ENCODE results near the gene CACNA1H. TPM values are rescaled to one million over a fixed set of nuclear protein-coding genes. Genes with fewer than 3 reads are reported as not detected.

The CACNA1H gene
- total RNA-seq, 4 donors from 2014 or later, result 133 to 330 (median 173) TPM

DNA sequence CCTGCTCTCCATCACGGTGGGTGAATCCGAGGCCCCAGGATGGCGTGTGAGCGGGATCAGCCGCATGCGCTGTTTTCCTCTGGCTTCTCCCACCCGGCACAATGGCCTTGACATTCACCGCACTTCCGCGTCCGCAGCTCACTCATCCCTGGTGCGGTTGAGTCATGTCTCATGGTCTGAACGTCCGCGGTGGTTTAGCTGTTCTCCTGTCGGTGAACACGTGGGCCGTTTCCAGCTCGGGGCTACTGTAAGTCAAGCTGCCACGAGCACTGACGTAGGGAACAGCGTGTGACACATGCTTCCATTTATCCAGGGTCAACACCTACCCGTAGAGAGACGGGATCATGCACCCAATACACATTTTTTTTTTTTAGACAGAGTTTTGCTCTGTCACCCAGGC lies 15.3 kb upstream of the CACNA1H start:
- Histone ChIP-seq H3K4me3 (no peak overlapping the region), H3K4me1 (no peaks in the 10 kb centered on the region), H3K9me3 (no peaks in the 10 kb centered on the region), H3K27ac (no peak overlapping the region), H3K36me3 (no peaks in the 10 kb centered on the region), H3K27me3 (peaks cover 25% of the 10 kb centered on the region)
- 73% methylated on average over 11 of the region's 24 CpGs; no CpG with 5 or more reads in 1 of the 2 donors for WGBS, 2 donors (ENCODE audit: low coverage in 1 of 2)
- TF ChIP-seq POLR2AphosphoS5 (IDR thresholded peaks at IDR 0.05) (no peak), POLR2A (IDR thresholded peaks at IDR 0.05) (no peak), EP300 (IDR thresholded peaks at IDR 0.05) (no peak)
- TF ChIP-seq, protein P1, sequence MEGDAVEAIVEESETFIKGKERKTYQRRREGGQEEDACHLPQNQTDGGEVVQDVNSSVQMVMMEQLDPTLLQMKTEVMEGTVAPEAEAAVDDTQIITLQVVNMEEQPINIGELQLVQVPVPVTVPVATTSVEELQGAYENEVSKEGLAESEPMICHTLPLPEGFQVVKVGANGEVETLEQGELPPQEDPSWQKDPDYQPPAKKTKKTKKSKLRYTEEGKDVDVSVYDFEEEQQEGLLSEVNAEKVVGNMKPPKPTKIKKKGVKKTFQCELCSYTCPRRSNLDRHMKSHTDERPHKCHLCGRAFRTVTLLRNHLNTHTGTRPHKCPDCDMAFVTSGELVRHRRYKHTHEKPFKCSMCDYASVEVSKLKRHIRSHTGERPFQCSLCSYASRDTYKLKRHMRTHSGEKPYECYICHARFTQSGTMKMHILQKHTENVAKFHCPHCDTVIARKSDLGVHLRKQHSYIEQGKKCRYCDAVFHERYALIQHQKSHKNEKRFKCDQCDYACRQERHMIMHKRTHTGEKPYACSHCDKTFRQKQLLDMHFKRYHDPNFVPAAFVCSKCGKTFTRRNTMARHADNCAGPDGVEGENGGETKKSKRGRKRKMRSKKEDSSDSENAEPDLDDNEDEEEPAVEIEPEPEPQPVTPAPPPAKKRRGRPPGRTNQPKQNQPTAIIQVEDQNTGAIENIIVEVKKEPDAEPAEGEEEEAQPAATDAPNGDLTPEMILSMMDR (IDR thresholded peaks at IDR 0.05), result no peak
- ATAC-seq, result no peak

- H3K27me3 ChIP-seq, result peaks cover 17% of the 10 kb centered on the region
- no peaks in the 10 kb centered on the region for H3K4me1 ChIP-seq
- 90 to 91% methylated on average over 6 to 8 of the region's 23 CpGs for WGBS, 2 donors (ENCODE audit: low coverage in 1 of 2)
- H3K9me3 ChIP-seq, result no peaks in the 10 kb centered on the region
- H3K27ac ChIP-seq, result no peak overlapping the region
- TF ChIP-seq POLR2A (IDR thresholded peaks at IDR 0.05) (no peak), POLR2AphosphoS5 (IDR thresholded peaks at IDR 0.05) (no peak), EP300 (IDR thresholded peaks at IDR 0.05) (no peak)
- TF ChIP-seq, protein P1 (IDR thresholded peaks at IDR 0.05), result no peak
- no peak overlapping the region for H3K4me3 ChIP-seq
- ATAC-seq, result no peak
- no peaks in the 10 kb centered on the region for H3K36me3 ChIP-seq
These were observed 12.2 kb upstream of the CACNA1H start for GRCh38 chr16:1140582-1141162.

GRCh38 chr16:1141191-1141590 lies 11.7 kb upstream of the CACNA1H start:
- H3K4me3 ChIP-seq, result no peak overlapping the region
- WGBS, 2 donors (ENCODE audit: low coverage in 1 of 2), result no CpG with 5 or more reads among the region's 8 CpGs
- TF ChIP-seq POLR2A (IDR thresholded peaks at IDR 0.05) (no peak), EP300 (IDR thresholded peaks at IDR 0.05) (no peak), POLR2AphosphoS5 (IDR thresholded peaks at IDR 0.05) (no peak)
- TF ChIP-seq, protein P1 (IDR thresholded peaks at IDR 0.05), result no peak
- no peaks in the 10 kb centered on the region for H3K9me3 ChIP-seq
- H3K27me3 ChIP-seq, result peaks cover 17% of the 10 kb centered on the region
- H3K4me1 ChIP-seq, result no peaks in the 10 kb centered on the region
- H3K36me3 ChIP-seq, result no peaks in the 10 kb centered on the region
- ATAC-seq, result no peak
- H3K27ac ChIP-seq, result no peak overlapping the region

DNA sequence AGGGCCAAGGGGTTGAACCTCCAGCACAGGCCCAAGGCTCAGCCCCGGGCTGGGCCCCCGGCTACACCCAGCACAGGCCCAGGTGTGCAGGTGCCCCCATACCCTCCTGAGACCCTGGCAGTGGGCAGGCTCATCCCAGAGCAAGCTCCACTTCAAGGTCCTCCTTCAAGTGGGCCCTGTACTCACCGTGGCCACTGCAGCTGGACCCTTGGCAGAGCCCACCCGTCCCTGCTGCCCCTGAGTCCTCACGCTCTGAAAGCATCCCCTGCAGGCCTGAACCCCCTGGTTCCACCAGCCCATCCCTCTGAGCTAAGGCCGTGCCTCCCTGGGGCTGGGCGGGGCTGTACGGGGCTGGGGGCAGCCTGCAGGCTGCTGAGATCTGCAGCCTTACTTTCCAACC lies 11.2 kb upstream of the CACNA1H start:
- 90 to 100% methylated on average over 1 to 2 of the region's 8 CpGs for WGBS, 2 donors (ENCODE audit: low coverage in 1 of 2)
- Histone ChIP-seq H3K27ac (no peak overlapping the region), H3K9me3 (no peaks in the 10 kb centered on the region), H3K36me3 (no peaks in the 10 kb centered on the region), H3K4me1 (no peaks in the 10 kb centered on the region), H3K27me3 (peaks cover 17% of the 10 kb centered on the region), H3K4me3 (no peak overlapping the region)
- no peak for ATAC-seq
- no peak for TF ChIP-seq POLR2A (IDR thresholded peaks at IDR 0.05)
- no peak for TF ChIP-seq EP300 (IDR thresholded peaks at IDR 0.05)
- TF ChIP-seq, protein P1 (IDR thresholded peaks at IDR 0.05), result no peak
- no peak for TF ChIP-seq POLR2AphosphoS5 (IDR thresholded peaks at IDR 0.05)

DNA sequence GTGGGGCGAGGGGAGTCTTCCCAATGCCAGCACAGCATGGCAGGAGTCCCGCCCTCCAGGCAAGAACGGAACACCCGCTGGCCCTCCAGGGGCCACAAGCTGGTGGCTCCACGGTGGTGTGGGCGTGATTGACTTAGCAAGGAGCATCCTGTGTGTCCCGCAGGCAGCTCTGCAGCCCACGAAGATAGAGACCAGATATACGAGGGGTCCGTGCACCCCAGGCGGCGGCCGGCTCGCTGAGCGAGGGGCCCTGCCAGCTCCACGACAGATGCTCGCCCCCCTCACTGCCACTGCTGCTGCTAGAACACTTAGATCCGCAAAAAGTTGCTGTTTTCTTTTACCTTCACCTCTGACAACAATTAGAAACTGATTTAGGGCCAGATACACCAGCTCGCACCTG lies 10.0 kb upstream of the CACNA1H start:
- no peak for ATAC-seq
- Histone ChIP-seq H3K27ac (no peak overlapping the region), H3K27me3 (peaks cover 17% of the 10 kb centered on the region), H3K4me3 (no peak overlapping the region), H3K36me3 (no peaks in the 10 kb centered on the region), H3K4me1 (no peaks in the 10 kb centered on the region), H3K9me3 (no peaks in the 10 kb centered on the region)
- WGBS, 2 donors (ENCODE audit: low coverage in 1 of 2), result 82 to 100% methylated on average over 5 to 12 of the region's 19 CpGs
- TF ChIP-seq, protein P1 (IDR thresholded peaks at IDR 0.05), result no peak
- no peak for TF ChIP-seq POLR2A (IDR thresholded peaks at IDR 0.05)
- no peak for TF ChIP-seq POLR2AphosphoS5 (IDR thresholded peaks at IDR 0.05)
- TF ChIP-seq EP300 (IDR thresholded peaks at IDR 0.05), result no peak
